Neural cell (in vitro differentiated cells): ENCODE results near the gene FBXW8. TPM values are rescaled to one million over a fixed set of nuclear protein-coding genes. Genes with fewer than 3 reads are reported as not detected.

Source experiments
- H2AFZ ChIP-seq: fragments of 200-600, 300-800 bp; sonication (generic), shearing (Covaris generic); 2 replicates; pipeline ENCODE4 v1.6.0; 2014; ENCODE audit warnings: low read depth, mild to moderate bottlenecking, antibody characterized with exemption, low read length, moderate library complexity
- H3F3A ChIP-seq: fragments of 200-600 bp; shearing (Covaris generic); 2 replicates; pipeline ENCODE4 v1.6.1; 2016; ENCODE audit warnings: mild to moderate bottlenecking, moderate library complexity, mixed read lengths, antibody characterized with exemption, low read length; ENCODE audit not compliant: insufficient read depth, poor library complexity, severe bottlenecking
- H3K27ac ChIP-seq: fragments of 200-600, 300-800 bp; sonication (generic), shearing (Covaris generic); 2 replicates; pipeline ENCODE4 v1.5.1; 2014; ENCODE audit warnings: mild to moderate bottlenecking, low read length, moderate library complexity
- H3K27me3 ChIP-seq: fragments of 300-800, 200-600 bp; sonication (generic), shearing (Covaris generic); 2 replicates; pipeline ENCODE4 v1.6.0; 2014; ENCODE audit warnings: mild to moderate bottlenecking, low read depth, low read length, moderate library complexity; ENCODE audit not compliant: insufficient read depth
- H3K36me3 ChIP-seq: fragments of 300-800, 200-600 bp; sonication (generic), shearing (Covaris generic); 2 replicates; pipeline ENCODE4 v1.5.1; 2014; ENCODE audit warnings: mild to moderate bottlenecking, antibody characterized with exemption, low read length, moderate library complexity; ENCODE audit not compliant: insufficient read depth
- H3K4me2 ChIP-seq: fragments of 300-800, 200-600 bp; sonication (generic), shearing (Covaris generic); 2 replicates; pipeline ENCODE4 v1.6.0; 2014; ENCODE audit warnings: mild to moderate bottlenecking, low read length
- H3K4me3 ChIP-seq: fragments of 300-800, 200-600 bp; sonication (generic), shearing (Covaris generic); 2 replicates; pipeline ENCODE4 v1.5.1; 2014; ENCODE audit warnings: mild to moderate bottlenecking, low read length, moderate library complexity
- H3K79me2 ChIP-seq: fragments of 200-600 bp; shearing (Covaris generic); replicated peaks from 2 replicates; pipeline ENCODE4 v1.6.0; 2014; ENCODE audit warnings: mild to moderate bottlenecking, low read length, moderate library complexity; ENCODE audit not compliant: insufficient read depth
- H3K9ac ChIP-seq: fragments of 300-800, 200-600 bp; sonication (generic), shearing (Covaris generic); 2 replicates; pipeline ENCODE4 v1.6.1; 2016; ENCODE audit warnings: mild to moderate bottlenecking, low read length, mixed read lengths
- H3K9me2 ChIP-seq: fragments of 200-600 bp; shearing (Covaris generic); 2 replicates; pipeline ENCODE4 v1.6.1; 2016; ENCODE audit warnings: mild to moderate bottlenecking, low read length, mixed read lengths; ENCODE audit not compliant: insufficient read depth
- H3K9me3 ChIP-seq: fragments of 200-600, 300-800 bp; sonication (generic), shearing (Covaris generic); 2 replicates; pipeline ENCODE4 v1.6.1; 2016; ENCODE audit warnings: mild to moderate bottlenecking, mixed run types, low read length, moderate library complexity, mixed read lengths
- H4K20me1 ChIP-seq: fragments of 200-600 bp; shearing (Covaris generic); 2 replicates; pipeline ENCODE4 v1.6.1; 2016; ENCODE audit warnings: mild to moderate bottlenecking, mixed run types; ENCODE audit not compliant: insufficient read depth
- EP300 ChIP-seq: fragments of 450-650 bp; conservative IDR thresholded peaks from 2 replicates; pipeline ENCODE4 v1.6.1; 2014; ENCODE audit warnings: antibody characterized with exemption, mild to moderate bottlenecking, moderate library complexity; ENCODE audit not compliant: poor library complexity, severe bottlenecking
- EZH2 ChIP-seq: fragments of 200-600, 300-800 bp; shearing (Covaris generic), sonication (generic); IDR thresholded peaks from 2 replicates; pipeline ENCODE4 v1.6.1; 2014; ENCODE audit warnings: antibody characterized with exemption, low read length, borderline replicate concordance, mild to moderate bottlenecking; ENCODE audit not compliant: insufficient read depth, poor library complexity, severe bottlenecking
- MXI1 ChIP-seq: fragments of 450-650 bp; conservative IDR thresholded peaks from 2 replicates; pipeline ENCODE4 v1.6.1; 2014; ENCODE audit warnings: antibody characterized with exemption, mild to moderate bottlenecking; ENCODE audit not compliant: poor library complexity, severe bottlenecking
- POLR2AphosphoS5 ChIP-seq: IDR thresholded peaks from 2 replicates; pipeline ENCODE4 v1.6.1; 2012
- RAD21 ChIP-seq: fragments of 450-650 bp; conservative IDR thresholded peaks from 2 replicates; pipeline ENCODE4 v1.6.1; 2014; ENCODE audit warnings: antibody characterized with exemption, mild to moderate bottlenecking, moderate library complexity
- SMC3 ChIP-seq: fragments of 450-650 bp; conservative IDR thresholded peaks from 2 replicates; pipeline ENCODE4 v1.6.1; 2014; ENCODE audit warnings: antibody characterized with exemption, mild to moderate bottlenecking, moderate library complexity; ENCODE audit not compliant: poor library complexity
- TAF1 ChIP-seq: IDR thresholded peaks from 2 replicates; pipeline ENCODE4 v1.6.1; 2012; ENCODE audit warnings: low read depth
- polyA plus RNA-seq: library from polyadenylated mRNA; depleted of rRNA; stranded (reverse); fragments of >200 nt; gene quantifications from 2 replicates; pipeline ENCODE4 v1.2.3, GENCODE V29; 2014
- TF ChIP-seq, protein P1 (sequence below): IDR thresholded peaks from 2 replicates; pipeline ENCODE4 v1.6.1; 2012; ENCODE audit warnings: borderline replicate concordance
- TF ChIP-seq, protein P2 (sequence below): fragments of 450-650 bp; IDR thresholded peaks from 2 replicates; pipeline ENCODE4 v1.5.1; 2014; ENCODE audit warnings: antibody characterized with exemption, mild to moderate bottlenecking, moderate library complexity; ENCODE audit not compliant: poor library complexity, severe bottlenecking

FBXW8 gene
- polyA plus RNA-seq, 1 donor from 2014 or later: 5.6 TPM

DNA sequence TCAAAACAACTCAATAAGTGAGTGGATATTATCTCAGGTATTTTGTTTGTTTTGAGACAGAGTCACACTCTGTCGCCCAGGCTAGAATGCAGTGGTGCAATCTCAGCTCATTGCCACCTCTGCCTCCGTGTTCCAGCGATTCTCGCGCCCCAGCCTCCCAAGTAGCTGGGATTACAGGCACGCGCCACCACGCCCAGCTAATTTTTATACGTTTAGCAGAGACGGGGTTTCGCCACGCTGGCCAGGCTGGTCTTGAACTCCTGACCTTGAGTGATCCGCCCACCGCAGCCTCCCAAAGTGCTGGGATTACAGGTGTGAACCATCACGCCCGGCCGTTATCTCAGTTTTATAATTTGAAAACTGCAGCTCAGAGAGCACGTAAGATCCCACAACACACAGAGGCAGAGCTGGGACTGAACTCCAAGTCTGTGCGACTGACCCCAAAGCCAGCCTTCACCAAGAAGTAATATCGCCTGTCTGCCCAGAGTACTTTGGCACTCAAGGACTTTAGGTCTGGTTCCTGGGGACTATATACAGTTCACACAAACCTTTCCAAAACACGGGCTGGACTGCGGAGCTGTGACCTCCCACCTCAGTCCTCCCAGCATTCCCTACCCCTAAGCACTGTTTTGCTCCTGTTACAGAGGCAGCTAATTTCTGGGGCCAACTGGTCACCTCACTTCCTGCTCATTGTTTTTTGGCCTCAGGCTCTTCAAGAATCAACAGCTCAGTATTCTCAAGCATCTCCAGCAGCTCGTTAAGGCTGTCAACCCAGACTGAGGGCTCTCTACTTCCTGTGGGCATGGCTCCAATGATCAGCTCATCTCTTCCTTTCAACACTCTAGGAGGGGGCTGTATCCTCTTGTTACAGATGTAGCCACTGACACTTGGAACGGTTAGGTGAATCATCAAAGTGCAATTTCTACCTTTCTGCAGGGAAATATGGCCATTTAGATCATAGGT, 165.9 kb downstream of the FBXW8 start:
- H3K4me2 ChIP-seq: no peak overlapping the region
- H3K4me3 ChIP-seq: no peak overlapping the region
- no peak overlapping the region for H2AFZ ChIP-seq
- H3K36me3 ChIP-seq: no peaks in the 10 kb centered on the region
- no peaks in the 10 kb centered on the region for H3K9me3 ChIP-seq
- no peak overlapping the region for H3K9ac ChIP-seq
- H3K27ac ChIP-seq: no peak overlapping the region
- H4K20me1 ChIP-seq: no peaks in the 10 kb centered on the region
- H3K79me2 ChIP-seq: no peaks in the 10 kb centered on the region
- H3K27me3 ChIP-seq: no peaks in the 10 kb centered on the region
- no peak for TF ChIP-seq EZH2
- no peak for TF ChIP-seq EP300
- TF ChIP-seq SMC3: no peak
- TF ChIP-seq, protein P1, sequence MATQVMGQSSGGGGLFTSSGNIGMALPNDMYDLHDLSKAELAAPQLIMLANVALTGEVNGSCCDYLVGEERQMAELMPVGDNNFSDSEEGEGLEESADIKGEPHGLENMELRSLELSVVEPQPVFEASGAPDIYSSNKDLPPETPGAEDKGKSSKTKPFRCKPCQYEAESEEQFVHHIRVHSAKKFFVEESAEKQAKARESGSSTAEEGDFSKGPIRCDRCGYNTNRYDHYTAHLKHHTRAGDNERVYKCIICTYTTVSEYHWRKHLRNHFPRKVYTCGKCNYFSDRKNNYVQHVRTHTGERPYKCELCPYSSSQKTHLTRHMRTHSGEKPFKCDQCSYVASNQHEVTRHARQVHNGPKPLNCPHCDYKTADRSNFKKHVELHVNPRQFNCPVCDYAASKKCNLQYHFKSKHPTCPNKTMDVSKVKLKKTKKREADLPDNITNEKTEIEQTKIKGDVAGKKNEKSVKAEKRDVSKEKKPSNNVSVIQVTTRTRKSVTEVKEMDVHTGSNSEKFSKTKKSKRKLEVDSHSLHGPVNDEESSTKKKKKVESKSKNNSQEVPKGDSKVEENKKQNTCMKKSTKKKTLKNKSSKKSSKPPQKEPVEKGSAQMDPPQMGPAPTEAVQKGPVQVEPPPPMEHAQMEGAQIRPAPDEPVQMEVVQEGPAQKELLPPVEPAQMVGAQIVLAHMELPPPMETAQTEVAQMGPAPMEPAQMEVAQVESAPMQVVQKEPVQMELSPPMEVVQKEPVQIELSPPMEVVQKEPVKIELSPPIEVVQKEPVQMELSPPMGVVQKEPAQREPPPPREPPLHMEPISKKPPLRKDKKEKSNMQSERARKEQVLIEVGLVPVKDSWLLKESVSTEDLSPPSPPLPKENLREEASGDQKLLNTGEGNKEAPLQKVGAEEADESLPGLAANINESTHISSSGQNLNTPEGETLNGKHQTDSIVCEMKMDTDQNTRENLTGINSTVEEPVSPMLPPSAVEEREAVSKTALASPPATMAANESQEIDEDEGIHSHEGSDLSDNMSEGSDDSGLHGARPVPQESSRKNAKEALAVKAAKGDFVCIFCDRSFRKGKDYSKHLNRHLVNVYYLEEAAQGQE: no peak
- no peaks in the 10 kb centered on the region for H3K9me2 ChIP-seq
- H3F3A ChIP-seq: no peaks in the 10 kb centered on the region

DNA sequence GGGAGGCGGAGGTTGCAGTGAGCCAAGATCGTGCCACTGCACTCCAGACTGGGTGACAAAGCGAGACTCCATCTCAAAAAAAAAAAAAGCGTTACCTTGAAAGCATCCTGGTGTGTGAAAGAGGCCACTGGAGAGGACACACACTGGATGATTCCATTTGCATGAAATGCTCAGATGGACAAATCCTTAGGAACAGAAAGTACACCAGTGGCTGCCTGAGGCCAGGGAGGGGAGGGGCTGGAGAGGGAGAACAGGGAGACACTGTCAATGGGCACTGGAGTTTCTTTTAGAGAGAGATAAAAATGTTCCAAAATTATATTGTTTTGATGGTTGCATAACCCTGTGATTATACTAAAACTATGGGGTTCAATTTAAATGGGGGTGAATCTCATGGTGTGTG, 168.7 kb downstream of the FBXW8 start:
- Histone ChIP-seq H3K27ac (no peak overlapping the region), H3K9me2 (no peaks in the 10 kb centered on the region), H2AFZ (no peak overlapping the region), H4K20me1 (no peaks in the 10 kb centered on the region), H3K27me3 (no peaks in the 10 kb centered on the region), H3K4me2 (no peak overlapping the region), H3K4me3 (no peak overlapping the region), H3F3A (no peaks in the 10 kb centered on the region), H3K9ac (no peak overlapping the region), H3K79me2 (no peaks in the 10 kb centered on the region), H3K9me3 (no peaks in the 10 kb centered on the region), H3K36me3 (no peaks in the 10 kb centered on the region)
- TF ChIP-seq SMC3 (no peak), EZH2 (no peak), RAD21 (no peak), POLR2AphosphoS5 (no peak), EP300 (no peak), TAF1 (no peak), MXI1 (no peak)
- TF ChIP-seq, protein P1: no peak
- TF ChIP-seq, protein P2, sequence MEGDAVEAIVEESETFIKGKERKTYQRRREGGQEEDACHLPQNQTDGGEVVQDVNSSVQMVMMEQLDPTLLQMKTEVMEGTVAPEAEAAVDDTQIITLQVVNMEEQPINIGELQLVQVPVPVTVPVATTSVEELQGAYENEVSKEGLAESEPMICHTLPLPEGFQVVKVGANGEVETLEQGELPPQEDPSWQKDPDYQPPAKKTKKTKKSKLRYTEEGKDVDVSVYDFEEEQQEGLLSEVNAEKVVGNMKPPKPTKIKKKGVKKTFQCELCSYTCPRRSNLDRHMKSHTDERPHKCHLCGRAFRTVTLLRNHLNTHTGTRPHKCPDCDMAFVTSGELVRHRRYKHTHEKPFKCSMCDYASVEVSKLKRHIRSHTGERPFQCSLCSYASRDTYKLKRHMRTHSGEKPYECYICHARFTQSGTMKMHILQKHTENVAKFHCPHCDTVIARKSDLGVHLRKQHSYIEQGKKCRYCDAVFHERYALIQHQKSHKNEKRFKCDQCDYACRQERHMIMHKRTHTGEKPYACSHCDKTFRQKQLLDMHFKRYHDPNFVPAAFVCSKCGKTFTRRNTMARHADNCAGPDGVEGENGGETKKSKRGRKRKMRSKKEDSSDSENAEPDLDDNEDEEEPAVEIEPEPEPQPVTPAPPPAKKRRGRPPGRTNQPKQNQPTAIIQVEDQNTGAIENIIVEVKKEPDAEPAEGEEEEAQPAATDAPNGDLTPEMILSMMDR: no peak
